ENCODE measurements around the gene DARS2. TPM values are rescaled to one million over a fixed set of nuclear protein-coding genes. Genes with fewer than 3 reads are reported as not detected.

DARS2 gene, protein sequence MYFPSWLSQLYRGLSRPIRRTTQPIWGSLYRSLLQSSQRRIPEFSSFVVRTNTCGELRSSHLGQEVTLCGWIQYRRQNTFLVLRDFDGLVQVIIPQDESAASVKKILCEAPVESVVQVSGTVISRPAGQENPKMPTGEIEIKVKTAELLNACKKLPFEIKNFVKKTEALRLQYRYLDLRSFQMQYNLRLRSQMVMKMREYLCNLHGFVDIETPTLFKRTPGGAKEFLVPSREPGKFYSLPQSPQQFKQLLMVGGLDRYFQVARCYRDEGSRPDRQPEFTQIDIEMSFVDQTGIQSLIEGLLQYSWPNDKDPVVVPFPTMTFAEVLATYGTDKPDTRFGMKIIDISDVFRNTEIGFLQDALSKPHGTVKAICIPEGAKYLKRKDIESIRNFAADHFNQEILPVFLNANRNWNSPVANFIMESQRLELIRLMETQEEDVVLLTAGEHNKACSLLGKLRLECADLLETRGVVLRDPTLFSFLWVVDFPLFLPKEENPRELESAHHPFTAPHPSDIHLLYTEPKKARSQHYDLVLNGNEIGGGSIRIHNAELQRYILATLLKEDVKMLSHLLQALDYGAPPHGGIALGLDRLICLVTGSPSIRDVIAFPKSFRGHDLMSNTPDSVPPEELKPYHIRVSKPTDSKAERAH
- total RNA-seq = 26.0 and 27.8 TPM in 2 replicates

GRCh38 chr1:173824315-173825081 is at the start of gene DARS2, which contains the start of gene CENPL:
TSS of gene DARS2 (plus strand) at chr1:173824673. CDS start at chr1:173825230, 557 bp downstream.
TSS of gene CENPL (minus strand) at chr1:173824883. CDS start at chr1:173811299, 13,584 bp downstream.

DNA sequence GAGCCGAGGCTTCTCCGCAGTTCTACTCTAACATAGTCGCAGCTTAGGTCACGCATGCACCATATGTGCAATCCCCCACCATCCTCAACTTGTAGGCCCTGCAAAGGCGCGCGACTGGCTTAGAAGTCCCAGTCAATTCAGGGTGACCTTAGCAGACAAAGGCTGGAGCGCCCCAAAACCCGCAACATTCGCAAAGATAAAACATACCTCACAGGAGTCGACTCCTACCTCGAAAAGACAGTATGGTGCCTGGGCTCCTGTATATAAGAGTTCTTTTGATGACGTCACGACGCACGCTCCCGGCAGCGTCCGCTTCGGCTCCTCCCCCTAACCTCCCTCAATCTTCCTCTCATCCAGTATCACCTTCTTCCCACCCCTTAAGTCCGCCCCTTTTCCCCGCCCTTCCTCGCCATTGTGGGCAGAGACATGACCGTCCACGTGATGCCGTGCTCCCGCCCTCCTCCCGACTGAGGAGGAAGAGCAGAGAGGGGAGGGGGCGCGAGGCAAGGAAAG is 43.3 kb downstream of the DARS2 start, which contains the start of gene GAS5:
Gene GAS5 (minus strand): TSS at position 237 of the 513 bp plus-strand sequence.

DNA sequence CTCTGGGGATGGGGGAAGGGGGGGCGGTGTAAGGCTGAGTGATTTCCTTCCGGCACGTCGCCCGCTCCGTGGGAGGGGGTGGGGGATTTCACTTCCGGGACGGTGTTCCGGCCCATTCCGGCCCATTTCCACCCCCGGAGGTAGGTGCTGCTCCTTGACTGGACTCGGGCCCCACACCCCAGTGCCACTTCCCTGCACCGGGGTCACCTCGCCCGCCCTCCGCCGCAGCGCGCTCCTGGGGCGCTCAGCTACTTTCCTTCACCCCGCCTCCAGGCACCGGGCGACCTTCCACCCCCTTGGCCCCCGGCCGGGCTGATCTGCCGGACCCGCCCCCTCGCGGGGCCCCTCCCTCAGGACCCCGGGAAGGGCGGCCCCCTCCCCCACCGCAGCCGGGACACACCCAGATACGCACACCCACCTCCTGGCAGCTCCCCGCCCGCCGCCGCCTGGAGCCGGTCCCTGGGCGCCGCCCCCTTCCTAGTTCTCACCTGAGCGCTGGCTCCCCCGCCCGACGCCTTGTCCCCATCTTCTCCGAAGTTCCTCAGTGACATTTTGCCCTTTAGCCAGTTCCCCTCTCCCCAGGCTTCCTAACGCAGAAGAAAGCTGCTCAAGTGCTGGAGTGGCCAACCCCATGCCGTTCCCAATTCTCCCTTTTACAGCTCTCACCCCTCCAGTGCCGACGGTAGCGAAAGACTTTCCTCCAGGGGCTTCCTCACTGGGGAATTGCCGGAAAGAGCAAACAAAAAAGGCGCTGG is 44.0 kb downstream of the DARS2 start, which contains the start of gene ZBTB37:
Gene ZBTB37 (plus strand): TSS at position 115 of the 755 bp plus-strand sequence. CDS start 1,846 bp downstream, outside the sequence.

Other genes starting within 250 kb of the DARS2 start
- 0.32 TPM in 1 of 2 replicates, not detected in the other for gene SLC9C2, start 221.6 kb upstream of the DARS2 start, total RNA-seq
- gene TEX50, start 189.3 kb upstream of the DARS2 start, total RNA-seq = not detected in 2 replicates
- gene ANKRD45, start 154.8 kb upstream of the DARS2 start, total RNA-seq = under 0.01 and 0.46 TPM in 2 replicates
- gene KLHL20, start 109.7 kb upstream of the DARS2 start, total RNA-seq = 32.2 and 47.6 TPM in 2 replicates
- 19.5 and 29.3 TPM in 2 replicates for gene CENPL, start 210 bp downstream of the DARS2 start, total RNA-seq
- gene GAS5, start 43.3 kb downstream of the DARS2 start, total RNA-seq = 505 and 678 TPM in 2 replicates
- gene ZBTB37, start 43.7 kb downstream of the DARS2 start, total RNA-seq = 2.9 and 6.4 TPM in 2 replicates
- not detected in 2 replicates for gene SERPINC1, start 92.7 kb downstream of the DARS2 start, total RNA-seq
- gene RC3H1, start 197.7 kb downstream of the DARS2 start, total RNA-seq = 12.7 and 20.8 TPM in 2 replicates